ENCODE data around the gene RGMA.

The RGMA gene

GRCh38 chr15:93026380-93026817, 62.6 kb downstream of the RGMA start:
- WGBS, 2 donors (ENCODE audit: extremely low coverage in 2 of 2, insufficient read length in 2 of 2, insufficient replicate concordance in 1 of 2) = no CpG with 5 or more reads among the region's 9 CpGs
- Histone ChIP-seq H2BK120ac (ENCODE audit: low read depth, low read length) (no peak overlapping the region), H3K27ac (replicated peaks; ENCODE audit: low read length) (no peak overlapping the region), H3K9me3 (replicated peaks in 1 of 2; ENCODE audit: control insufficient read depth in 2 of 2, insufficient read depth in 1 of 2, low read depth in 1 of 2, low read length in 2 of 2) (no peaks in the 10 kb centered on the region), H3K4me1 (ENCODE audit: control insufficient read depth in 2 of 2, insufficient read depth in 1 of 2, low read depth in 1 of 2, low read length in 2 of 2) (peaks cover 2 to 10% of the 10 kb centered on the region in 2 donors), H2BK12ac (ENCODE audit: low read length) (no peak overlapping the region), H3K23ac (ENCODE audit: low read depth, low read length, poor library complexity) (no peak overlapping the region), H2AK5ac (ENCODE audit: low read depth, low read length) (no peak overlapping the region), H3K79me1 (ENCODE audit: low read depth, low read length) (no peaks in the 10 kb centered on the region), H2BK5ac (ENCODE audit: low read length) (no peak overlapping the region), H4K8ac (ENCODE audit: low read depth, low read length) (no peak overlapping the region), H3K4me2 (ENCODE audit: insufficient read depth, low read length, poor library complexity, severe bottlenecking) (no peak overlapping the region), H3K9ac (ENCODE audit: low read depth, low read length, poor library complexity) (peak overlapping the region; percentile 51), H2BK15ac (ENCODE audit: low read length) (no peak overlapping the region), H3K14ac (ENCODE audit: low read length) (no peak overlapping the region), H3K4me3 (ENCODE audit: low read length in 2 of 2) (no peak overlapping the region), H3K18ac (ENCODE audit: low read length) (peak overlapping the region; percentile 39), H3K4ac (ENCODE audit: low read length) (no peak overlapping the region), H4K91ac (ENCODE audit: low read depth, low read length, poor library complexity) (no peak overlapping the region), H3K27me3 (ENCODE audit: control insufficient read depth in 3 of 3, insufficient read depth in 3 of 3, low read depth in 1 of 3, low read length in 3 of 3) (no peaks in the 10 kb centered on the region), H3K36me3 (replicated peaks in 1 of 2; ENCODE audit: control insufficient read depth in 2 of 2, insufficient read depth in 2 of 2, low read length in 2 of 2) (peaks cover 42 to 79% of the 10 kb centered on the region in 2 donors), H2AFZ (ENCODE audit: low read length) (no peak overlapping the region)
- DNase-seq (ENCODE audit: low spot score) = no peak

GRCh38 chr15:93025625-93025982, 63.4 kb downstream of the RGMA start:
- no peak overlapping the region for H2BK120ac ChIP-seq (ENCODE audit: low read depth, low read length)
- no peaks in the 10 kb centered on the region for H3K79me1 ChIP-seq (ENCODE audit: low read depth, low read length)
- H2BK5ac ChIP-seq (ENCODE audit: low read length) = no peak overlapping the region
- H4K91ac ChIP-seq (ENCODE audit: low read depth, low read length, poor library complexity) = no peak overlapping the region
- no peak overlapping the region for H3K4ac ChIP-seq (ENCODE audit: low read length)
- no peak overlapping the region for H3K4me3 ChIP-seq (ENCODE audit: low read length in 2 of 2)
- peaks cover 0 to 5% of the 10 kb centered on the region in 2 donors for H3K9me3 ChIP-seq (replicated peaks in 1 of 2; ENCODE audit: control insufficient read depth in 2 of 2, insufficient read depth in 1 of 2, low read depth in 1 of 2, low read length in 2 of 2)
- WGBS, 2 donors (ENCODE audit: extremely low coverage in 2 of 2, insufficient read length in 2 of 2, insufficient replicate concordance in 1 of 2) = no CpG with 5 or more reads among the region's 1 CpG
- H3K36me3 ChIP-seq (replicated peaks in 1 of 2; ENCODE audit: control insufficient read depth in 2 of 2, insufficient read depth in 2 of 2, low read length in 2 of 2) = peaks cover 46 to 87% of the 10 kb centered on the region in 2 donors
- no peak overlapping the region for H3K23ac ChIP-seq (ENCODE audit: low read depth, low read length, poor library complexity)
- H2AFZ ChIP-seq (ENCODE audit: low read length) = no peak overlapping the region
- DNase-seq (ENCODE audit: low spot score) = no peak
- no peak overlapping the region for H2BK15ac ChIP-seq (ENCODE audit: low read length)
- no peak overlapping the region for H3K18ac ChIP-seq (ENCODE audit: low read length)
- no peaks in the 10 kb centered on the region for H3K27me3 ChIP-seq (ENCODE audit: control insufficient read depth in 3 of 3, insufficient read depth in 3 of 3, low read depth in 1 of 3, low read length in 3 of 3)
- H3K9ac ChIP-seq (ENCODE audit: low read depth, low read length, poor library complexity) = no peak overlapping the region
- peaks cover 0 to 5% of the 10 kb centered on the region in 2 donors for H3K4me1 ChIP-seq (ENCODE audit: control insufficient read depth in 2 of 2, insufficient read depth in 1 of 2, low read depth in 1 of 2, low read length in 2 of 2)
- H3K27ac ChIP-seq (replicated peaks; ENCODE audit: low read length) = no peak overlapping the region
- no peak overlapping the region for H2AK5ac ChIP-seq (ENCODE audit: low read depth, low read length)
- no peak overlapping the region for H4K8ac ChIP-seq (ENCODE audit: low read depth, low read length)
- no peak overlapping the region for H3K4me2 ChIP-seq (ENCODE audit: insufficient read depth, low read length, poor library complexity, severe bottlenecking)
- no peak overlapping the region for H3K14ac ChIP-seq (ENCODE audit: low read length)
- H2BK12ac ChIP-seq (ENCODE audit: low read length) = no peak overlapping the region

GRCh38 chr15:93024716-93025624, 64.0 kb downstream of the RGMA start:
- Histone ChIP-seq H3K14ac (ENCODE audit: low read length) (no peak overlapping the region), H2AFZ (ENCODE audit: low read length) (no peak overlapping the region), H2BK15ac (ENCODE audit: low read length) (no peak overlapping the region), H2BK12ac (ENCODE audit: low read length) (no peak overlapping the region), H3K23ac (ENCODE audit: low read depth, low read length, poor library complexity) (no peak overlapping the region), H3K4me2 (ENCODE audit: insufficient read depth, low read length, poor library complexity, severe bottlenecking) (no peak overlapping the region), H3K4me3 (ENCODE audit: low read length in 2 of 2) (no peak overlapping the region), H3K27ac (replicated peaks; ENCODE audit: low read length) (no peak overlapping the region), H3K9me3 (replicated peaks in 1 of 2; ENCODE audit: control insufficient read depth in 2 of 2, insufficient read depth in 1 of 2, low read depth in 1 of 2, low read length in 2 of 2) (peaks cover under 1 to 9% of the 10 kb centered on the region in 2 donors), H3K27me3 (ENCODE audit: control insufficient read depth in 3 of 3, insufficient read depth in 3 of 3, low read depth in 1 of 3, low read length in 3 of 3) (no peaks in the 10 kb centered on the region), H3K4ac (ENCODE audit: low read length) (no peak overlapping the region), H3K18ac (ENCODE audit: low read length) (no peak overlapping the region), H3K36me3 (replicated peaks in 1 of 2; ENCODE audit: control insufficient read depth in 2 of 2, insufficient read depth in 2 of 2, low read length in 2 of 2) (peaks cover 52 to 94% of the 10 kb centered on the region in 2 donors), H4K8ac (ENCODE audit: low read depth, low read length) (no peak overlapping the region), H2AK5ac (ENCODE audit: low read depth, low read length) (no peak overlapping the region), H3K4me1 (ENCODE audit: control insufficient read depth in 2 of 2, insufficient read depth in 1 of 2, low read depth in 1 of 2, low read length in 2 of 2) (peaks cover 0 to 4% of the 10 kb centered on the region in 2 donors), H3K9ac (ENCODE audit: low read depth, low read length, poor library complexity) (no peak overlapping the region), H3K79me1 (ENCODE audit: low read depth, low read length) (no peaks in the 10 kb centered on the region), H4K91ac (ENCODE audit: low read depth, low read length, poor library complexity) (no peak overlapping the region), H2BK5ac (ENCODE audit: low read length) (no peak overlapping the region), H2BK120ac (ENCODE audit: low read depth, low read length) (no peak overlapping the region)
- no CpG with 5 or more reads among the region's 8 CpGs for WGBS, 2 donors (ENCODE audit: extremely low coverage in 2 of 2, insufficient read length in 2 of 2, insufficient replicate concordance in 1 of 2)
- DNase-seq (ENCODE audit: low spot score) = no peak

- Histone ChIP-seq H3K4ac (ENCODE audit: low read length) (no peak overlapping the region), H2BK5ac (ENCODE audit: low read length) (no peak overlapping the region), H3K9me3 (replicated peaks in 1 of 2; ENCODE audit: control insufficient read depth in 2 of 2, insufficient read depth in 1 of 2, low read depth in 1 of 2, low read length in 2 of 2) (peaks cover 2 to 11% of the 10 kb centered on the region in 2 donors), H3K27ac (replicated peaks; ENCODE audit: low read length) (no peak overlapping the region), H4K91ac (ENCODE audit: low read depth, low read length, poor library complexity) (no peak overlapping the region), H3K4me1 (ENCODE audit: control insufficient read depth in 2 of 2, insufficient read depth in 1 of 2, low read depth in 1 of 2, low read length in 2 of 2) (peaks cover 0 to under 1% of the 10 kb centered on the region in 2 donors), H3K14ac (ENCODE audit: low read length) (no peak overlapping the region), H3K79me1 (ENCODE audit: low read depth, low read length) (no peaks in the 10 kb centered on the region), H2AK5ac (ENCODE audit: low read depth, low read length) (no peak overlapping the region), H3K23ac (ENCODE audit: low read depth, low read length, poor library complexity) (no peak overlapping the region), H3K4me3 (ENCODE audit: low read length in 2 of 2) (no peak overlapping the region), H4K8ac (ENCODE audit: low read depth, low read length) (no peak overlapping the region), H2BK15ac (ENCODE audit: low read length) (no peak overlapping the region), H3K36me3 (replicated peaks in 1 of 2; ENCODE audit: control insufficient read depth in 2 of 2, insufficient read depth in 2 of 2, low read length in 2 of 2) (peaks cover 58 to 98% of the 10 kb centered on the region in 2 donors), H2AFZ (ENCODE audit: low read length) (no peak overlapping the region), H3K4me2 (ENCODE audit: insufficient read depth, low read length, poor library complexity, severe bottlenecking) (no peak overlapping the region), H3K18ac (ENCODE audit: low read length) (no peak overlapping the region), H3K9ac (ENCODE audit: low read depth, low read length, poor library complexity) (no peak overlapping the region), H3K27me3 (ENCODE audit: control insufficient read depth in 3 of 3, insufficient read depth in 3 of 3, low read depth in 1 of 3, low read length in 3 of 3) (no peaks in the 10 kb centered on the region), H2BK12ac (ENCODE audit: low read length) (no peak overlapping the region), H2BK120ac (ENCODE audit: low read depth, low read length) (no peak overlapping the region)
- no CpG with 5 or more reads among the region's 10 CpGs for WGBS, 2 donors (ENCODE audit: extremely low coverage in 2 of 2, insufficient read length in 2 of 2, insufficient replicate concordance in 1 of 2)
- no peak for DNase-seq (ENCODE audit: low spot score)
Observed at GRCh38 chr15:93024293-93024692, 64.7 kb downstream of the RGMA start.
